Small intestine (tissue), 7 donors: ENCODE measurements around the gene RAX. TPM values are rescaled to one million over a fixed set of nuclear protein-coding genes. Genes with fewer than 3 reads are reported as not detected.
"Not testable (repeated sequence)": the region's sequence is repeated elsewhere in the genome, so short reads cannot be mapped to it uniquely, and the experiment has no call there.

Experiments
- DNase-seq, 2 donors: peaks; one replicate each; pipeline versions ENCODE4 v3.0.0 to v3.0.0-alpha.2; 2013
- FAIRE-seq: peaks from 2 replicates; lab custom pipeline; 2012; peaks lifted over from hg19 to GRCh38; lab: Jason Lieb, UNC
- H3K27ac ChIP-seq, 3 donors: one replicate each; pipeline ENCODE4 v1.5.1; 2013; ENCODE audit warnings: low read length in 2 of 3, mild to moderate bottlenecking in 2 of 3, control low read depth in 1 of 3, inconsistent platforms in 1 of 3, low read depth in 1 of 3, moderate library complexity in 1 of 3
- H3K27me3 ChIP-seq, 3 donors: one replicate each; pipeline ENCODE4 v1.6.1; 2013; ENCODE audit warnings: low read length in 3 of 3, inconsistent platforms in 1 of 3; ENCODE audit not compliant: control insufficient read depth in 3 of 3, insufficient read depth in 3 of 3
- H3K36me3 ChIP-seq, 3 donors: one replicate each; pipeline ENCODE4 v1.6.1; 2013; ENCODE audit warnings: low read length in 3 of 3, inconsistent platforms in 1 of 3, low read depth in 1 of 3, mild to moderate bottlenecking in 1 of 3, moderate library complexity in 1 of 3; ENCODE audit not compliant: control insufficient read depth in 3 of 3, insufficient read depth in 2 of 3
- H3K4me1 ChIP-seq, 3 donors: one replicate each; pipeline ENCODE4 v1.6.1; 2013; ENCODE audit warnings: low read length in 2 of 3, inconsistent platforms in 1 of 3, low read depth in 1 of 3, mild to moderate bottlenecking in 1 of 3, moderate library complexity in 1 of 3; ENCODE audit not compliant: control insufficient read depth in 3 of 3, insufficient read depth in 2 of 3
- H3K4me3 ChIP-seq, 3 donors: one replicate each; pipeline ENCODE4 v1.5.1; 2013; ENCODE audit warnings: low read length in 3 of 3, control low read depth in 1 of 3, inconsistent platforms in 1 of 3, low read depth in 1 of 3, mild to moderate bottlenecking in 1 of 3, moderate library complexity in 1 of 3
- H3K9me3 ChIP-seq, 2 donors: one replicate each; pipeline ENCODE4 v1.6.1; 2013; ENCODE audit warnings: low read depth in 1 of 2, low read length in 1 of 2; ENCODE audit not compliant: control insufficient read depth in 2 of 2, insufficient read depth in 1 of 2
- WGBS, 3 donors: extraction: QIAGEN DNeasy Blood & Tissue Kit; methylation state at CpG; one replicate each; pipeline ENCODE4 v1.1.7; 2013; 5-methylcytosine and 5-hydroxymethylcytosine counted together
- polyA plus RNA-seq, 4 donors: library from polyadenylated mRNA; stranded (reverse) in 3 of 4; unstranded in 1 of 4; fragments of 200-250 nt in 3 of 4; fragments of 120-200 nt in 1 of 4; gene quantifications; one replicate each; pipeline versions ENCODE4 v1.2.1 to v1.2.3, GENCODE V29; 2013
- donor health status: healthy with polysubstance abuse.
- donor health status: control.
- donor health status: control.
- donor health status: Bipolar disorder and iron deficiency.
- donor health status: healthy.

Gene RAX
- polyA plus RNA-seq, 4 donors = 0.01 TPM; not detected in 3

DNA sequence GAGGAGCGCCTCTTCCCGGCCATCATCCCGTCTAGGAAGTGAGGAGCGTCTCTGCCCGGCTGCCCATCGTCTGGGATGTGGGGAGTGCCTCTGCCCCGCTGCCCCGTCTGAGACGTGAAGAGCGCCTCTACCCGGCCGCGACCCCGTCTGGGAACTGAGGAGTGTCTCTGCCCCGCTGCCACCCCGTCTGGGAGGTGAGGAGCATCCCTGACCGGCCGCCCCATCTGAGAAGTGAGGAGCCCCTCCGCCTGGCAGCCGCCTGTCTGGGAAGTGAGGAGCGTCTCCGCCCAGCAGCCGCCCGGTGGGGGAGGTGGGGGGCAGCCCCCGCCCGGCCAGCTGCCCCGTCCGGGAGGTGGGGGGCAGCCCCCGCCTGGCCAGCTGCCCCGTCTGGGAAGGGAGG is 17.8 kb downstream of the RAX start:
- not testable (repeated sequence) for H3K9me3 ChIP-seq, H3K36me3 ChIP-seq, H3K27ac ChIP-seq, DNase-seq, H3K27me3 ChIP-seq, H3K4me3 ChIP-seq, H3K4me1 ChIP-seq, FAIRE-seq
- WGBS, 3 donors = 87 to 95% (median 89%) methylated on average over 14 to 30 of the region's 30 CpGs

DNA sequence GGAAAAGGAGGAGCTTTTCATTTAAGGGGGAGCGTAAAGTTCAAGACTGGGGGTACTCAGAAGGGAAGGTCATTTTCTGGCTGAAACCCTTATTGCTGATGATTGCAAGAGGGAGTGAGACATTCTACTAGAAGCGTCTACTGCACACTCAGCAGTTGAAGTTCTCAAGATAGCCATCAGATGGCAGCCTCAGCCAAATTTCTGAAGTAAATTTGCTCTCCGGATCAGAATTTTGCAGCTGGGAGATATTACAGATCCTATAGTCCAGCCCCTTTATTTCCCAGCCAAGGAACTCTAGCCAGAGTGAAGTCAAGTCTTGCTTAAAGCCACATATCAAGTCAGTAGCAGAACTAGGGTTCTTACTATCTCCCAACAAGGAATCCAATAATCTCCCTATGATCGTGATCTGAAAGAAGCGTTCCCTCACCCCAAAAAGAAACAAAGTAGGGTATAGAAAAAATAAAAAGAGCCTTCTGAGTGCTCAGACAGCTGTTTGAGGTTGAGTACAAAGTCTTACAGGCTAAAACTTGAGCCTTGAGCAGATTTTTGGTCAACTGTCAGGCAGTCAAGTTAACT is 24.0 kb downstream of the RAX start:
- FAIRE-seq (no peak), DNase-seq (peak; percentile 56 to 59)
- 20 to 24% (median 22%) methylated on average over 5 of the region's 5 CpGs for WGBS, 3 donors
- Histone ChIP-seq H3K27me3 (peaks cover 0 to 5% (median 5%) of the 10 kb centered on the region in 3 donors), H3K36me3 (no peaks in the 10 kb centered on the region), H3K27ac (no peak overlapping the region), H3K4me3 (no peak overlapping the region), H3K9me3 (no peaks in the 10 kb centered on the region), H3K4me1 (no peaks in the 10 kb centered on the region)

DNA sequence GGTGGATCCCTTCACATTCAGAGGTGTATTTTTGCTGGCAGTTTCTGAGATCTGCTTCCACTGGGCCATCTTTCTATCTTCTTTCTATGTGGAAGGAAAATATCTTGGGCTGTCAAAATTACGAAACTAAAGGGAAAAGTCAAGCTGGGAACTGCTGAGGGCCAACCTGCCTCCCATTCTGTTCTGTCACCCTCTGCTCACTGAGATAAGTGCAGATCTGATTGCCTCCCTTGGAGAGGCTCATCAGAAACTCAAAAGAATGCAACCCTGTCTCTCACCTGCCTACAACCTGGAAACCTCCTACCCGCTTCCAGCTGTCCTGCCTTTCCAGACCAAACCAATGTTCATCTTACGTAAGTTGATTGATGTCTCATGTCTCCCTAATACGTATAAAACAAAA is 26.5 kb downstream of the RAX start:
- WGBS, 3 donors = 45 to 48% (median 47%) methylated on average over 4 of the region's 4 CpGs

DNA sequence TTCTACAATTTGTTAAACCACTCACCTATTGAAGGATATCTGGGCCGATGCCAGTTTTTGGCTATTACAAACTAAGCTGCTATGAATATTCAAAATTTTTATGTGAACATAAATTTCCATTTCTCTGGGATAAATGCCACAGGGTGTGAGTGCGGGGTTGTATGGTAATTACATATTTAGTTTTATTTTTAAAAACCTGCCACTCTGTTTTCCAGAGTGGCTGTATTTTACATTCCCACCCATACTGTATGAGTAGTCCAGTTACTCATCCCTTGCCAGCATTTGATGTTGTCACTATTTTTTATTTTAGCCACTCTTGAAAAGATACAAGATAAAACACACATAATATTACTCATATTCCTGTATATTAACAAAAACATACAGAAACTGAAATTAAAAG is 30.3 kb downstream of the RAX start:
- no peaks in the 10 kb centered on the region for H3K36me3 ChIP-seq
- H3K4me1 ChIP-seq = no peaks in the 10 kb centered on the region
- 83 to 92% (median 91%) methylated on average over 2 of the region's 2 CpGs for WGBS, 3 donors
- DNase-seq = no peak
- no peak overlapping the region for H3K4me3 ChIP-seq
- no peaks in the 10 kb centered on the region for H3K9me3 ChIP-seq
- no peak for FAIRE-seq
- H3K27ac ChIP-seq = no peak overlapping the region
- H3K27me3 ChIP-seq = peaks cover 0 to 3% (median 2%) of the 10 kb centered on the region in 3 donors

More for the DNA sequence above, 26.5 kb downstream of the RAX start:
- DNase-seq (no peak), FAIRE-seq (no peak)
- H3K27me3 ChIP-seq = peaks cover 0 to 5% (median 5%) of the 10 kb centered on the region in 3 donors
- H3K27ac ChIP-seq = no peak overlapping the region
- H3K36me3 ChIP-seq = no peaks in the 10 kb centered on the region
- H3K4me3 ChIP-seq = no peak overlapping the region
- H3K9me3 ChIP-seq = no peaks in the 10 kb centered on the region
- H3K4me1 ChIP-seq = no peaks in the 10 kb centered on the region

DNA sequence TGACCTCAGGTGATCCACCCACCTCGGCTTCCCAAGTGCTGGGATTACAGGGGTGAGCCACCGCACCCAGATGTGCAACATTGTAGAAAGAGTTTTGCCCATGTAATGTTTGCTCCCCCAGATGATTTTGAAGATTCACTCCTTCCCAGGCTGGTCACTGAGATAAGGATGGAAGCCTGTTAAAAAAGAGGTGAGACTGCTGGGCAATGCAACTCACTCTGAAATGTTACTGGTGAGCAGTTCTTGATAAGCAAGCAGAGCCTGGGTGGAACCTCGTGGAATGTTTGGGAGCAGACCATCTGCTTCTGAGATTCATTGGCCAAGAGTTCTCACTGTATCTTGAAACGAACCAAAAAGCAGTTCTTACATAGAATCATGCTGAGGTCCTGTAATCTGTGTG is 33.6 kb downstream of the RAX start:
- 50 to 60% (median 53%) methylated on average over 4 of the region's 4 CpGs for WGBS, 3 donors
- Histone ChIP-seq H3K27me3 (no peaks in the 10 kb centered on the region), H3K27ac (no peak overlapping the region), H3K36me3 (no peaks in the 10 kb centered on the region), H3K9me3 (no peaks in the 10 kb centered on the region), H3K4me3 (no peak overlapping the region), H3K4me1 (no peaks in the 10 kb centered on the region)
- FAIRE-seq (no peak), DNase-seq (no peak)

DNA sequence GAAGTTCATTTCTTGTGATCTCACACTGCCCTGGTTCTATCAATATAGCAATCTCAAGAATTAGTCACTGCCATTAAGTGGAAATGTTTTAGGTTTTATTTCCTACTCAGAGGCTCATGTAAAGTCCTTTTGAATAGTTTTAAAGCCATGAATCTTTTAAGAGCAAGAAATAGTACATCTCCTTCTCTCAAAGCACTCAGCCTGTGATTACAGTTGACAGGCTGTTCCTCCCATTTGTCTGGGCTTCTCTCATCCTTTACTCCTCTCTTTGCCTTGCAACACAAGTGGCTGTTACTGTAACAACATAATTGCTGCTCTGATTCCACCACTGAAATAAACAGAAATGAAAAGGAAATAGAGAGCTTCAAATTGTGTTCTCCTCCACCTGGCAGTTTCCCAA is 34.9 kb downstream of the RAX start:
- no peaks in the 10 kb centered on the region for H3K36me3 ChIP-seq
- H3K27me3 ChIP-seq = no peaks in the 10 kb centered on the region
- FAIRE-seq = no peak
- H3K27ac ChIP-seq = no peak overlapping the region
- H3K9me3 ChIP-seq = no peaks in the 10 kb centered on the region
- DNase-seq = no peak
- H3K4me3 ChIP-seq = no peak overlapping the region
- H3K4me1 ChIP-seq = no peaks in the 10 kb centered on the region

DNA sequence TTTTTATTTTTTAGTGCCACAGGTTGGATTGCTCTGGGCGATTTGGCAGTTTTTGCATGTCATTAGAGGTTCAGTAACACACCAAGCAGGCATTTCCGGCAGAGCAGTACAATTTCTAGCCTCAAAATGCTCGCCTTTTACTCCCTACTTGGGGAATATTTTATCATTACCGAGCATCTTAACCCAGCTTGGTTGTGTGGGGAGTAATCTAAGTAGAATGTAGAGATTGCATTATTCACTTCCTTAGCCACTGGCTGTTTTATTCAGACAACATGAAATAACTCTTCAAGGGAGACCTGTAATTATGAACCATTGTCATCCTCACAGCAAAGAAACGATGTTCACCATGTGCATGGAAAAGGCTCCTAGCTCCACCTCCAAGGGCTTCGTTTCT is 40.2 kb downstream of the RAX start:
- H3K27me3 ChIP-seq = peaks cover 0 to 9% (median 0%) of the 10 kb centered on the region in 3 donors
- H3K9me3 ChIP-seq = no peaks in the 10 kb centered on the region
- H3K4me3 ChIP-seq = no peak overlapping the region
- H3K4me1 ChIP-seq = no peaks in the 10 kb centered on the region
- FAIRE-seq = no peak
- WGBS, 3 donors = 69 to 88% (median 79%) methylated on average over 6 of the region's 6 CpGs
- DNase-seq = no peak
- H3K27ac ChIP-seq = no peak overlapping the region
- no peaks in the 10 kb centered on the region for H3K36me3 ChIP-seq

DNA sequence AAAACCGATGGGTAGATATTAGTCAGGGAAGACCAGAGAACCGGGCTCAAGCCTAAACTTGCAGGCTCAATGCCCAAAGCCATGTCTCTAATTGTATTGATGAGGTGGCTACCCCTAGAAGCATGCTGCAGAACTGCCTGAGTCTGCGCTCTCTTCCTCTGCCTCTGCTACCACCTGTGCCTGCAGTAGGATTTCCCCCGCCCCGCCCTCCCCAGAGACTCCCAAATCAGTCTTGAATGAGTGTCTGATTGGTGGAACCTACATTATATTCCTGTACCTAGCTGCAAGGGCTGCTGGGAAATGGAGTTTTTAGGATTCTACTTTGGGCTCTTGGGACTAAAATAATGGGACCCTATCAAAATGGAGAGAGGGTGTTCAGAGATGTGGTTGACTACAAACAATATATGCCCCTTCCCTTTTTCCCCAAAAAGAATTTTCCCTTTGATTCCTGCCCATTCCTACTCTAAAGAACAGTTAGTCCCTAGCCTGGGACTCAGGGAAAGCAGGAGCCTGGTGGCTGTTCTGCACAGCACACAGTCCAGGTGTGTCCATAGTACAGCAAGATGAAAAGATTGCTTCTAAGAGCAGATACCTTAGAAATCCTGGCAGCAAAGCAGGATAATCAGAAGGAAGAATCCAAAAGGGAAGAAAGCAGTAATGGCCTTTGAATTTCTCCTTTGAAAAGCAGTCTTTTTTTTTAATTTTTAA is 40.8 kb downstream of the RAX start:
- Histone ChIP-seq H3K27me3 (peaks cover 0 to 9% (median 0%) of the 10 kb centered on the region in 3 donors), H3K4me3 (no peak overlapping the region), H3K36me3 (no peaks in the 10 kb centered on the region), H3K9me3 (no peaks in the 10 kb centered on the region), H3K4me1 (no peaks in the 10 kb centered on the region), H3K27ac (no peak overlapping the region)
- DNase-seq (no peak), FAIRE-seq (no peak)
- 58 to 66% (median 66%) methylated on average over 5 of the region's 5 CpGs for whole genome bisulfite sequencing, 3 donors
